Osteoblast (primary cell): Measurements from ENCODE around the gene GABRB2. TPM values are rescaled to one million over a fixed set of nuclear protein-coding genes. Genes with fewer than 3 reads are reported as not detected.

Experiments
- DNase-seq: peaks from one replicate; pipeline ENCODE4 v3.0.0; 2011; ENCODE audit warnings: low spot score, mixed read lengths; ENCODE audit not compliant: insufficient read length; ENCODE audit errors: missing footprints
- H2AFZ ChIP-seq: 2 replicates; pipeline ENCODE4 v1.6.0; 2011; ENCODE audit warnings: mild to moderate bottlenecking, low read length
- H3K27ac ChIP-seq: 2 replicates; pipeline ENCODE4 v1.5.1; 2011; ENCODE audit warnings: mild to moderate bottlenecking, low read depth, low read length, moderate library complexity
- H3K27me3 ChIP-seq: 2 replicates; pipeline ENCODE4 v1.6.0; 2012; ENCODE audit warnings: mild to moderate bottlenecking, control low read depth, inconsistent platforms, low read length, moderate library complexity; ENCODE audit not compliant: insufficient read depth
- H3K36me3 ChIP-seq: 2 replicates; pipeline ENCODE4 v1.5.1; 2011; ENCODE audit warnings: mild to moderate bottlenecking, low read length, control low read depth, moderate library complexity; ENCODE audit not compliant: insufficient read depth
- H3K4me1 ChIP-seq: 2 replicates; pipeline ENCODE4 v1.5.1; 2011; ENCODE audit warnings: mild to moderate bottlenecking, low read length, control low read depth, moderate library complexity; ENCODE audit not compliant: insufficient read depth
- H3K4me2 ChIP-seq: 2 replicates; pipeline ENCODE4 v1.6.0; 2011; ENCODE audit warnings: mild to moderate bottlenecking, low read length; ENCODE audit not compliant: insufficient read depth
- H3K4me3 ChIP-seq: fragments of 200-600 bp; sonication (generic); 3 replicates; pipeline ENCODE4 v1.5.1; 2012; ENCODE audit warnings: mild to moderate bottlenecking, low read length, inconsistent platforms; ENCODE audit not compliant: insufficient read depth
- H3K79me2 ChIP-seq: 2 replicates; pipeline ENCODE4 v1.6.0; 2012; ENCODE audit warnings: mild to moderate bottlenecking, low read length, control low read depth, inconsistent platforms; ENCODE audit not compliant: insufficient read depth
- H3K9me3 ChIP-seq: 2 replicates; pipeline ENCODE4 v1.5.1; 2011; ENCODE audit warnings: low read depth, low read length, control low read depth
- H4K20me1 ChIP-seq: 2 replicates; pipeline ENCODE4 v1.6.0; 2012; ENCODE audit warnings: mild to moderate bottlenecking, low read length, control low read depth; ENCODE audit not compliant: insufficient read depth
- CTCF ChIP-seq: IDR thresholded peaks from 2 replicates; pipeline ENCODE4 v1.5.1; 2011; ENCODE audit warnings: mild to moderate bottlenecking, low read depth, low read length, moderate library complexity; ENCODE audit errors: extremely low read depth
- total RNA-seq: library from RNA; depleted of rRNA; stranded (reverse); fragments of >200 nt; gene quantifications from 2 replicates; pipeline ENCODE4 v1.2.3, GENCODE V29; 2012

Gene GABRB2
- total RNA-seq, 1 donor, result 0.72 TPM

- Histone ChIP-seq H3K36me3 (no peaks in the 10 kb centered on the region), H3K27me3 (no peaks in the 10 kb centered on the region), H3K27ac (no peak overlapping the region), H3K9me3 (no peaks in the 10 kb centered on the region), H3K4me2 (no peak overlapping the region), H2AFZ (no peak overlapping the region), H3K4me3 (no peak overlapping the region), H3K79me2 (no peaks in the 10 kb centered on the region), H3K4me1 (no peaks in the 10 kb centered on the region), H4K20me1 (no peaks in the 10 kb centered on the region)
- no peak for DNase-seq
- no peak for TF ChIP-seq CTCF
Measured at GRCh38 chr5:161342886-161343285, 203.6 kb downstream of the GABRB2 start.

- Histone ChIP-seq H3K27me3 (no peaks in the 10 kb centered on the region), H3K4me1 (no peaks in the 10 kb centered on the region), H3K36me3 (no peaks in the 10 kb centered on the region), H3K9me3 (no peaks in the 10 kb centered on the region), H3K27ac (no peak overlapping the region), H3K4me2 (no peak overlapping the region), H2AFZ (no peak overlapping the region), H3K4me3 (no peak overlapping the region), H3K79me2 (no peaks in the 10 kb centered on the region), H4K20me1 (no peaks in the 10 kb centered on the region)
- no peak for DNase-seq
- no peak for TF ChIP-seq CTCF
Measured at GRCh38 chr5:161340012-161340411, 206.5 kb downstream of the GABRB2 start.

- no peaks in the 10 kb centered on the region for H3K27me3 ChIP-seq
- H3K27ac ChIP-seq, result no peak overlapping the region
- no peaks in the 10 kb centered on the region for H3K79me2 ChIP-seq
- no peaks in the 10 kb centered on the region for H3K4me1 ChIP-seq
- H3K4me3 ChIP-seq, result no peak overlapping the region
- no peaks in the 10 kb centered on the region for H3K36me3 ChIP-seq
- no peak overlapping the region for H2AFZ ChIP-seq
- DNase-seq, result no peak
- no peaks in the 10 kb centered on the region for H4K20me1 ChIP-seq
- no peaks in the 10 kb centered on the region for H3K9me3 ChIP-seq
- no peak overlapping the region for H3K4me2 ChIP-seq
- TF ChIP-seq CTCF, result no peak
Measured at GRCh38 chr5:161333194-161333880, 213.2 kb downstream of the GABRB2 start.

- H2AFZ ChIP-seq, result no peak overlapping the region
- no peak for TF ChIP-seq CTCF
- no peaks in the 10 kb centered on the region for H3K4me1 ChIP-seq
- no peak for DNase-seq
- H3K9me3 ChIP-seq, result no peaks in the 10 kb centered on the region
- no peak overlapping the region for H3K4me3 ChIP-seq
- H3K27ac ChIP-seq, result no peak overlapping the region
- H3K36me3 ChIP-seq, result no peaks in the 10 kb centered on the region
- no peaks in the 10 kb centered on the region for H3K27me3 ChIP-seq
- no peaks in the 10 kb centered on the region for H3K79me2 ChIP-seq
- no peaks in the 10 kb centered on the region for H4K20me1 ChIP-seq
- H3K4me2 ChIP-seq, result no peak overlapping the region
Measured at GRCh38 chr5:161332343-161332742, 214.2 kb downstream of the GABRB2 start.
